OCI-LY3 (cell line): ENCODE data around the gene LILRB5.

ENCODE experiments used
- CTCF ChIP-seq: fragments of 200-600, 300-600 bp; sonication (generic); IDR thresholded peaks from 2 replicates; pipeline ENCODE4 v1.5.1; 2014; ENCODE audit warnings: antibody characterized with exemption, low read length, low read depth
- EZH2phosphoT487 ChIP-seq: fragments of 200-600 bp; shearing (Covaris generic); IDR thresholded peaks from 2 replicates; pipeline ENCODE4 v1.6.1; 2018; ENCODE audit warnings: antibody characterized with exemption, mixed run types, low read depth

- no peak for TF ChIP-seq CTCF
- no peak for TF ChIP-seq EZH2phosphoT487
Measured at GRCh38 chr19:54201980-54202379, 55.1 kb downstream of the LILRB5 start.
